ENCODE measurements around the gene ADM. TPM values are rescaled to one million over a fixed set of nuclear protein-coding genes. Genes with fewer than 3 reads are reported as not detected.

ADM gene
- polyA plus RNA-seq, 3 donors: 9.5 to 224 (median 20.0) TPM

- WGBS (ENCODE audit: insufficient coverage): no CpG with 5 or more reads among the region's 1 CpG
Observed at GRCh38 chr11:10283991-10284390, 20.9 kb upstream of the ADM start.

GRCh38 chr11:10285148-10285802, 19.6 kb upstream of the ADM start:
- Histone ChIP-seq H3K79me2 (ENCODE audit: insufficient read depth, low read length) (peaks cover 99% of the 10 kb centered on the region), H3K36me3 (replicated peaks in 1 of 2; ENCODE audit: control insufficient read depth in 1 of 2, insufficient read depth in 2 of 2, low read length in 2 of 2) (no peaks in the 10 kb centered on the region), H3K27me3 (ENCODE audit: control insufficient read depth in 2 of 2, insufficient read depth in 2 of 2, low read length in 2 of 2) (no peaks in the 10 kb centered on the region), H4K20me1 (ENCODE audit: insufficient read depth, low read length) (peaks cover 55% of the 10 kb centered on the region), H3K4me3 (replicated peaks in 1 of 3; ENCODE audit: low read depth in 2 of 3, low read length in 3 of 3) (peak overlapping the region in 1 of 3 experiments; percentile 54), H3K9me3 (replicated peaks in 1 of 2; ENCODE audit: control insufficient read depth in 1 of 2, insufficient read depth in 1 of 2, low read length in 2 of 2) (no peaks in the 10 kb centered on the region), H2AFZ (ENCODE audit: insufficient read depth, low read depth, low read length, poor library complexity, severe bottlenecking) (no peak overlapping the region), H3K4me1 (ENCODE audit: control insufficient read depth in 1 of 2, insufficient read depth in 2 of 2, low read length in 2 of 2) (peaks cover 50 to 65% of the 10 kb centered on the region in 2 donors), H3K4me2 (replicated peaks; ENCODE audit: extremely low read depth, low read length, poor library complexity, severe bottlenecking) (peak overlapping the region; percentile 62), H3K9ac (ENCODE audit: insufficient read depth, low read length, poor library complexity, severe bottlenecking) (no peak overlapping the region), H3K27ac (ENCODE audit: low read depth in 1 of 2, low read length in 2 of 2) (peak overlapping the region; percentile 82 to 86)
- peaks cover 5% of the 10 kb centered on the region in 2 donors for H3K36me3 Mint-ChIP-seq
- intact Hi-C loops (cut with micrococcal nuclease): no loop called here
- TF ChIP-seq CTCF (IDR thresholded peaks at IDR 0.05): no peak
- peak in 2 of 3 donors; percentile 91 to 95 for DNase-seq
- 67% methylated on average over 2 of the region's 4 CpGs for WGBS (ENCODE audit: insufficient coverage)
- H3K4me3 Mint-ChIP-seq: peak overlapping the region; percentile 32 to 80
- H3K9me3 Mint-ChIP-seq: no peaks in the 10 kb centered on the region
- peak overlapping the region; percentile 94 to 99 (median 98) for H3K27ac Mint-ChIP-seq
- peaks cover 49% of the 10 kb centered on the region for H3K4me1 Mint-ChIP-seq
- H3K27me3 Mint-ChIP-seq (ENCODE audit: low read depth in 3 of 3): no peaks in the 10 kb centered on the region

More at GRCh38 chr11:10283991-10284390, 20.9 kb upstream of the ADM start:
- no peak overlapping the region for H3K4me2 ChIP-seq (replicated peaks; ENCODE audit: extremely low read depth, low read length, poor library complexity, severe bottlenecking)
- Mint-ChIP-seq H3K27ac (peak overlapping the region; percentile 48 to 99 (median 98)), H3K36me3 (peaks cover 0 to 4% of the 10 kb centered on the region in 2 donors), H3K9me3 (no peaks in the 10 kb centered on the region), H3K4me3 (no peak overlapping the region), H3K4me1 (peaks cover 41% of the 10 kb centered on the region), H3K27me3 (ENCODE audit: low read depth in 3 of 3) (no peaks in the 10 kb centered on the region)
- no peak overlapping the region for H3K9ac ChIP-seq (ENCODE audit: insufficient read depth, low read length, poor library complexity, severe bottlenecking)
- no peak overlapping the region for H2AFZ ChIP-seq (ENCODE audit: insufficient read depth, low read depth, low read length, poor library complexity, severe bottlenecking)
- peaks cover 56% of the 10 kb centered on the region for H4K20me1 ChIP-seq (ENCODE audit: insufficient read depth, low read length)
- no peak for TF ChIP-seq CTCF (IDR thresholded peaks at IDR 0.05)
- DNase-seq: no peak
- no peak overlapping the region for H3K4me3 ChIP-seq (replicated peaks in 1 of 3; ENCODE audit: low read depth in 2 of 3, low read length in 3 of 3)
- H3K79me2 ChIP-seq (ENCODE audit: insufficient read depth, low read length): peaks cover 96% of the 10 kb centered on the region
- no peaks in the 10 kb centered on the region for H3K27me3 ChIP-seq (ENCODE audit: control insufficient read depth in 2 of 2, insufficient read depth in 2 of 2, low read length in 2 of 2)
- H3K36me3 ChIP-seq (replicated peaks in 1 of 2; ENCODE audit: control insufficient read depth in 1 of 2, insufficient read depth in 2 of 2, low read length in 2 of 2): no peaks in the 10 kb centered on the region
- H3K27ac ChIP-seq (ENCODE audit: low read depth in 1 of 2, low read length in 2 of 2): peak overlapping the region in 1 of 2 donors; percentile 86
- H3K9me3 ChIP-seq (replicated peaks in 1 of 2; ENCODE audit: control insufficient read depth in 1 of 2, insufficient read depth in 1 of 2, low read length in 2 of 2): no peaks in the 10 kb centered on the region
- H3K4me1 ChIP-seq (ENCODE audit: control insufficient read depth in 1 of 2, insufficient read depth in 2 of 2, low read length in 2 of 2): peaks cover 37 to 52% of the 10 kb centered on the region in 2 donors
- intact Hi-C loops (cut with micrococcal nuclease): no loop called here

Data from CD14-positive monocyte (primary cell).